OCI-LY3 (cell line): ENCODE results near the gene TRANK1.

ENCODE experiments used
- H2AFZ ChIP-seq: fragments of 200-600, 300-600 bp; shearing (Covaris generic); 2 replicates; pipeline ENCODE4 v1.6.0; 2014; ENCODE audit warnings: antibody characterized with exemption, low read depth, low read length
- H3K27ac ChIP-seq: fragments of 200-600, 300-600 bp; sonication (generic); 2 replicates; pipeline ENCODE4 v1.5.1; 2014; ENCODE audit warnings: mild to moderate bottlenecking, low read length, moderate library complexity, mixed read lengths
- H3K27me3 ChIP-seq: fragments of 200-600, 300-600 bp; sonication (generic); 2 replicates; pipeline ENCODE4 v1.6.1; 2014; ENCODE audit warnings: low read depth, low read length, mixed read lengths
- H3K36me3 ChIP-seq: fragments of 200-600, 300-600 bp; sonication (generic); replicated peaks from 2 replicates; pipeline ENCODE3; 2014; ENCODE audit warnings: low read depth, low read length, mixed read lengths
- H3K4me1 ChIP-seq: fragments of 300-600, 200-600 bp; sonication (generic); 2 replicates; pipeline ENCODE4 v1.6.1; 2014; ENCODE audit warnings: low read length, mixed read lengths
- H3K4me2 ChIP-seq: fragments of 200-600, 300-600 bp; sonication (generic); 2 replicates; pipeline ENCODE4 v1.6.1; 2014; ENCODE audit warnings: low read length, mixed read lengths
- H3K4me3 ChIP-seq: fragments of 300-600, 200-600 bp; sonication (generic); 2 replicates; pipeline ENCODE4 v1.5.1; 2014; ENCODE audit warnings: antibody characterized with exemption, mild to moderate bottlenecking, low read length, moderate library complexity
- H3K79me2 ChIP-seq: fragments of 300-600, 200-600 bp; shearing (Covaris generic); 2 replicates; pipeline ENCODE4 v1.6.1; 2014; ENCODE audit warnings: mild to moderate bottlenecking, low read length, mixed read lengths
- H3K9ac ChIP-seq: fragments of 300-600, 200-600 bp; shearing (Covaris generic); 2 replicates; pipeline ENCODE4 v1.6.0; 2014; ENCODE audit warnings: mild to moderate bottlenecking, low read length, moderate library complexity
- H3K9me3 ChIP-seq: fragments of 200-600, 300-600 bp; shearing (Covaris generic); 2 replicates; pipeline ENCODE4 v1.6.1; 2014; ENCODE audit warnings: low read length, mixed read lengths; ENCODE audit not compliant: insufficient read depth
- H4K20me1 ChIP-seq: fragments of 200-600, 300-600 bp; sonication (generic); 2 replicates; pipeline ENCODE4 v1.6.1; 2016; ENCODE audit warnings: low read length, mixed read lengths; ENCODE audit not compliant: insufficient read depth
- EZH2phosphoT487 ChIP-seq: fragments of 200-600 bp; shearing (Covaris generic); IDR thresholded peaks from 2 replicates; pipeline ENCODE4 v1.6.1; 2018; ENCODE audit warnings: antibody characterized with exemption, mixed run types, low read depth
- TF ChIP-seq, protein P1 (sequence below): fragments of 200-600, 300-600 bp; sonication (generic); IDR thresholded peaks from 2 replicates; pipeline ENCODE4 v1.5.1; 2014; ENCODE audit warnings: antibody characterized with exemption, low read length, low read depth

Gene TRANK1

DNA sequence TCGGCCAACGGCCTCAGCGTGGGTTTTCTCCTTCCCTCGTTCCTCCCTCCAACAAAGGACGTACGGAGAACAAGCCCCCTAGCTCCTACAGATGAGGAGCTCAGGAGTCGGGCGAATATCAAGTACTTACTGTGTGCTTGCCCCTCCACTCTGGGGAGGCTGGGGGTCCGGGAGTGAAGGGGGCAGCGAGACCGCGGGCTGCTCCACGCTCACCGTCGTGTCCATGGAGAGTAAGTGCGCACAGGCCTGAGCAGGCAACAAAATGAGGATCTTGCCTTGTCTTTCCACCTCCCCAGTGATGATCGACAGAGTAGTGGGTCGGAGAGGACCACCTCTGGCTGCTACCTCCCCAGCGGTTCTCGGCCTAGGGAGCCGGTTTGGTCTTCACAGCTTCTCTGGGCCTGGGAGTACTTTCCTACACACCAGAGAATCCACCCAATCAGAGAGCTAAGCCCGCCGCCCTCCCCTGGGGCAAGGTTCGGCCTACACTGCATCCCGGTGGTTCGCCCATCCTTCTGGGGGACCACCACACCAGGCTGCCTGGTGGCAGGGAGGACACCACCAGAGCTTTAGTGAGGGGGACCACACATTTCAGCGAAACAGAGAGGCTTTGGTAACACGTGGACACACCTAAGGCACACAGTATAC is 603 bp upstream of the TRANK1 start:
- Histone ChIP-seq H2AFZ (peak overlapping the region; percentile 76), H3K27ac (no peak overlapping the region; the same call in 1 of the 2 replicates), H3K27me3 (no peaks in the 10 kb centered on the region), H3K9me3 (peaks cover 8% of the 10 kb centered on the region; the same call in 1 of the 2 replicates), H3K4me2 (peak overlapping the region; percentile 79), H3K36me3 (peaks cover 4% of the 10 kb centered on the region), H3K4me1 (peaks cover 8% of the 10 kb centered on the region), H4K20me1 (no peaks in the 10 kb centered on the region), H3K79me2 (peaks cover 35% of the 10 kb centered on the region), H3K4me3 (peak overlapping the region; percentile 78), H3K9ac (peak overlapping the region; percentile 90; the same call in 1 of the 2 replicates)
- TF ChIP-seq EZH2phosphoT487 = no peak
- TF ChIP-seq, protein P1, sequence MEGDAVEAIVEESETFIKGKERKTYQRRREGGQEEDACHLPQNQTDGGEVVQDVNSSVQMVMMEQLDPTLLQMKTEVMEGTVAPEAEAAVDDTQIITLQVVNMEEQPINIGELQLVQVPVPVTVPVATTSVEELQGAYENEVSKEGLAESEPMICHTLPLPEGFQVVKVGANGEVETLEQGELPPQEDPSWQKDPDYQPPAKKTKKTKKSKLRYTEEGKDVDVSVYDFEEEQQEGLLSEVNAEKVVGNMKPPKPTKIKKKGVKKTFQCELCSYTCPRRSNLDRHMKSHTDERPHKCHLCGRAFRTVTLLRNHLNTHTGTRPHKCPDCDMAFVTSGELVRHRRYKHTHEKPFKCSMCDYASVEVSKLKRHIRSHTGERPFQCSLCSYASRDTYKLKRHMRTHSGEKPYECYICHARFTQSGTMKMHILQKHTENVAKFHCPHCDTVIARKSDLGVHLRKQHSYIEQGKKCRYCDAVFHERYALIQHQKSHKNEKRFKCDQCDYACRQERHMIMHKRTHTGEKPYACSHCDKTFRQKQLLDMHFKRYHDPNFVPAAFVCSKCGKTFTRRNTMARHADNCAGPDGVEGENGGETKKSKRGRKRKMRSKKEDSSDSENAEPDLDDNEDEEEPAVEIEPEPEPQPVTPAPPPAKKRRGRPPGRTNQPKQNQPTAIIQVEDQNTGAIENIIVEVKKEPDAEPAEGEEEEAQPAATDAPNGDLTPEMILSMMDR = no peak

DNA sequence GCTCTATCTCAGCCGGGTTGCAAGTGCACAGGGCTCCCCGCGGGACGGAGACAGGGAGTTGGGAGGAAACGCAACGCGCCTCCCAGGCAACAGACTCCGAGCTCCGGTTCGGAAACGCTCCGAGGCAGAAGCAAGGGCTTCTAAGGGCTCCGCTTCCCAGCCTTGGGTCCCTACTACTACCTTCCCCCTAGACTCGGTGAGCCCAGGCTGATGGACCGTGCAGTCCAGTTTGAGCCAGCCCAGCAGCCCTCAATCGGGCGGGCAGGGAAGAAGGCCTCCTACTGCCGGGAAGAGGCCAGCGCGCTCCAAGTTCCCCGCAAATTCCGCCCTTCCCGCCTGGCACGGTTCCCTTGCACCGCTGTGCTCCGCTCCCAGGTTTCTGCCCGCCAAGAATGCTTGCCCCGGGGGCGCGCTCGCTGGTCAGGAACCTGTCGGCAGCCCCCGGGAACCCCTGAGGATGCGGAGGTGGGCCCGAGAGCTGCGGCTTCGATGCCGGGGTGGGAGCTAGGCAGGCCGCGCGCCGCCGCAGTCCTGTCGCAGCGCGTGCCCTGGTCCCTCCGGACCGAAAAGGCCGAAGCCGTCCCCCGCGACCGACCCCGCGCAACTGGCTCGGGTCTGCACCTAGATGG is 728 bp downstream of the TRANK1 start:
- peak overlapping the region; percentile 79 for H3K4me2 ChIP-seq
- peak overlapping the region; percentile 78 for H3K4me3 ChIP-seq
- H3K27ac ChIP-seq = peak overlapping the region; percentile 59

GRCh38 chr3:36943601-36944000 is 1.3 kb downstream of the TRANK1 start:
- Histone ChIP-seq H3K4me2 (peak overlapping the region; percentile 79), H2AFZ (no peak overlapping the region)

More for the DNA sequence above, 728 bp downstream of the TRANK1 start:
- Histone ChIP-seq H2AFZ (peak overlapping the region; percentile 76), H3K4me1 (peaks cover 8% of the 10 kb centered on the region), H3K27me3 (no peaks in the 10 kb centered on the region), H3K79me2 (peaks cover 39% of the 10 kb centered on the region), H3K9ac (peak overlapping the region; percentile 90), H3K9me3 (peaks cover 8% of the 10 kb centered on the region; the same call in 1 of the 2 replicates), H4K20me1 (no peaks in the 10 kb centered on the region), H3K36me3 (peaks cover 4% of the 10 kb centered on the region)
- no peak for TF ChIP-seq EZH2phosphoT487
- TF ChIP-seq, protein P1 = no peak

More at GRCh38 chr3:36943601-36944000, 1.3 kb downstream of the TRANK1 start:
- Histone ChIP-seq H3K79me2 (peaks cover 41% of the 10 kb centered on the region), H3K9me3 (peaks cover 8% of the 10 kb centered on the region; the same call in 1 of the 2 replicates), H3K9ac (peak overlapping the region; percentile 90), H3K27ac (peak overlapping the region; percentile 59; the same call in 1 of the 2 replicates), H3K4me1 (peaks cover 8% of the 10 kb centered on the region), H4K20me1 (no peaks in the 10 kb centered on the region), H3K4me3 (peak overlapping the region; percentile 78), H3K36me3 (peaks cover 4% of the 10 kb centered on the region), H3K27me3 (no peaks in the 10 kb centered on the region)
- TF ChIP-seq, protein P1 = no peak
- no peak for TF ChIP-seq EZH2phosphoT487
